GM20000 (cell line): ENCODE data around the gene GAA.

ENCODE experiments used
- DNase-seq: peaks from one replicate; pipeline ENCODE4 v3.0.0; 2012; ENCODE audit warnings: low spot score
- TF ChIP-seq, protein P1 (sequence below): IDR thresholded peaks from 2 replicates; pipeline ENCODE4 v1.5.1; 2012; ENCODE audit warnings: mild to moderate bottlenecking, control low read depth; ENCODE audit errors: extremely low read depth, missing control alignments

The GAA gene

GRCh38 chr17:80095038-80095843 is 6.1 kb upstream of the GAA start:
- TF ChIP-seq, protein P1, sequence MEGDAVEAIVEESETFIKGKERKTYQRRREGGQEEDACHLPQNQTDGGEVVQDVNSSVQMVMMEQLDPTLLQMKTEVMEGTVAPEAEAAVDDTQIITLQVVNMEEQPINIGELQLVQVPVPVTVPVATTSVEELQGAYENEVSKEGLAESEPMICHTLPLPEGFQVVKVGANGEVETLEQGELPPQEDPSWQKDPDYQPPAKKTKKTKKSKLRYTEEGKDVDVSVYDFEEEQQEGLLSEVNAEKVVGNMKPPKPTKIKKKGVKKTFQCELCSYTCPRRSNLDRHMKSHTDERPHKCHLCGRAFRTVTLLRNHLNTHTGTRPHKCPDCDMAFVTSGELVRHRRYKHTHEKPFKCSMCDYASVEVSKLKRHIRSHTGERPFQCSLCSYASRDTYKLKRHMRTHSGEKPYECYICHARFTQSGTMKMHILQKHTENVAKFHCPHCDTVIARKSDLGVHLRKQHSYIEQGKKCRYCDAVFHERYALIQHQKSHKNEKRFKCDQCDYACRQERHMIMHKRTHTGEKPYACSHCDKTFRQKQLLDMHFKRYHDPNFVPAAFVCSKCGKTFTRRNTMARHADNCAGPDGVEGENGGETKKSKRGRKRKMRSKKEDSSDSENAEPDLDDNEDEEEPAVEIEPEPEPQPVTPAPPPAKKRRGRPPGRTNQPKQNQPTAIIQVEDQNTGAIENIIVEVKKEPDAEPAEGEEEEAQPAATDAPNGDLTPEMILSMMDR, result no peak

DNA sequence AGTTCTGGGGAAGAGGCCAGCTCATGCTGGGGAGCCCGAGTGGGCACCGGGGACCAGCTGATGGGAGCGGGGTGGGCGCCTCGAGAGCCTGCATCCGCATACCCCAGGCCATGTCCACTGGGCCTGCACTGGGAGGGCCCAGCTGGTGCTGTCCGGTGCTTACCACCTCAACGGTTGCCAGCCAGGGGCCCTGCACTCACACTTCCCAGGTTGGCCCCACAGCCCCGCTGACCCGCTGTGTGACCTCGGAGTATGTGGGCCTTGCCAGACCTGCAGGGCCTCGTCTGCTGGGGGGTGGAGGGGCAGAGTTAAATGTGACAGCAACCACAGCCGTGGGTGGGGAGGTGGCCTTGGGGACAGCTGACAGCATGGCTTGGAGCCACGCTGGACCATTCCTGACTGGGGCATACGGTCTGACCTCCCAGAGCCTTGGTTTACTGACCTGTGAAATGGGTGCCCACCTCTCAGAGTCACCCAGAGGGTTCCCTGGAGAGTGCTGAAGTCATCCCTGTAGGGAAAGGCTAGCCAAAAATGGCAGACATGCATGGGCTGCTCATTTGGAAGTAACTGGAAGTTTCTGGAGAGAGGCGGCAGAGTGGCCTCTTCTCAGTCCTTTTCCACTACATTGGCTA is 5.4 kb upstream of the GAA start:
- DNase-seq, result no peak

More at GRCh38 chr17:80095038-80095843, 6.1 kb upstream of the GAA start:
- no peak for DNase-seq

DNA sequence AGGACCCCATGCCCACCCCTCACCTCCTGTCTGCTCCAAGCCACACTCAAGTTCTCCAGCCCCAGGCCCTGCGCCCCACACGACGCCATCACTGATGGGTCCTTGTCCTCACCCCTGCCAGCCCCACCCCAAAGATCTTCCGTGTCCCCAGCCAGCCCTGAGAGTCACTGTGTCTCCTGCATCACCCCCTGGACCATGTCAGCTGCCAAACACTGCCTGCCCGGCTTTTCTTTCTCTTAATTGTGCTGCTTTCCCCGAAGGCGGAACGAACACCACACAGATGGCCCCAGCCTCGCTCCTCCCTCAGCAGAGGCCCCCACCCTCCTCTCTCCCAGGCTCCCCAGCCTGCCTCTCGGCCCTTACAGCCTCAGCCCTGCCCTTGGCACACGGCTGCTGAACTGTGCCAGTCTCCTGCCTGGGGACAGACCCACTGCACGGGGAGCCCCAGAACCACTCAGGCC is 4.8 kb upstream of the GAA start:
- DNase-seq, result no peak
- TF ChIP-seq, protein P1, result no peak

More for the DNA sequence above, 5.4 kb upstream of the GAA start:
- TF ChIP-seq, protein P1, result no peak

DNA sequence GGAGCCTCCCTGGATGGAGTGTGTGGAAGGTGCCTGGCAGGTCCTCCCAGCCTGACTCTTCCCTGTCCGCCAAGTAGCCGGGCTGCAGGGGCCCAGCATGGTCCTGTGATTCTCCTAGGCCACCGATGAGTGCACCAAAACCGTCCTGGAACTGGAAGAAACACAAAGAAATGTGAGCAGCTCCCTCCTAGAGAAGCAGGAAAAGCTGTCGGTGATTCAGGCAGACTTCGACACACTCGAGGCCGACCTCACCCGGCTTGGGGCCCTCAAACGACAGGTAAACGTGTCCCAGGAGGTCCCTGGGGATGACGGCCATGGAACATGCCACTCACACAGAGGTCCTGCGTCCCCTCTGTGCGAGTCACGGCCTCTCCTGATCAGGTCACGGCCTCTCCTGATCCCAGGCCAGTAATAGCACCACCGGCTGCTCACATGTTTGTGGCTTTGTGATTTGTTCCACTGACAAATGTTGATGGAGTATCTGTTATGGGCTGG is 4.2 kb upstream of the GAA start:
- DNase-seq, result no peak
- TF ChIP-seq, protein P1, result no peak

DNA sequence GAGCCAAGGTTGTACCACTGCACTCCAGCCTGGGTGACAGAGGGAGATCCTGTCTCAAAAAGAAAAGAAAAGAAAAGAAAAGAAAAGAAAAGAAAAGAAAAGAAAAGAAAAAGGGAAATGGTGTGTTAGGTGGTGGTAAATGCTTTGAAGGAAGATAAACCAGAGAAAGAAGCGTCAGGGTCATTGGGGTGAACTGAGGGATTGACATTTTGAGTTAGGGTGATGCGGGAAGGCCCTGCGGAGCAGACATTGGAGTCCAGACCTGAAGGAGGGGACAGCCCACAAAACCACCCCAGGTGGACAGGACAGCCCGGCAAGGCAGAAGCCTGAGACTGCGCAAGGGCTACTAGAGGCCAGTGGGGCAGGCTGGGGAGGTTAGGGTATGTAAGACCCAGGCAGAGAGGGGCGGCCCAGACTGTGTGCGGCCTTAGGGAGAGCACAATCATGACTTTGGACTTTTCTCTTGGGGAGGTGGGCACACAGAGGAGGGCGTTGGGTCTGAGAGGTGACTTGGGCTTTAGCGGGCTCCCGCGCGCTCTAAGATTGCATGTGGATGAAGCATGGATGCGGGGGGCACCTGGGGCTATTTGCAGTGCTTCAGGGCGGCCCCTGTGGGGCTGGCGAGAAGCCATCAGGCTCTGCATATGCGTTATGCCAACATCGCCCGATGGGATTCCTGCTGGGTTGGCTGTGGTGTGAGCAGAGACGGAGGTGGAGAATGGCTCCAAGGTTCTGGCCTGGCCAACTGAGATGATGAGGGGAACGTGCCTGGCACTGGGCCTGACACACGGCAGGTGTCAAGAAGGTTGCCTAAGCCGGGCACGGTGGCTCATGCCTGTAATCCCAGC is 3.3 kb upstream of the GAA start:
- no peak for DNase-seq
- TF ChIP-seq, protein P1, result no peak

DNA sequence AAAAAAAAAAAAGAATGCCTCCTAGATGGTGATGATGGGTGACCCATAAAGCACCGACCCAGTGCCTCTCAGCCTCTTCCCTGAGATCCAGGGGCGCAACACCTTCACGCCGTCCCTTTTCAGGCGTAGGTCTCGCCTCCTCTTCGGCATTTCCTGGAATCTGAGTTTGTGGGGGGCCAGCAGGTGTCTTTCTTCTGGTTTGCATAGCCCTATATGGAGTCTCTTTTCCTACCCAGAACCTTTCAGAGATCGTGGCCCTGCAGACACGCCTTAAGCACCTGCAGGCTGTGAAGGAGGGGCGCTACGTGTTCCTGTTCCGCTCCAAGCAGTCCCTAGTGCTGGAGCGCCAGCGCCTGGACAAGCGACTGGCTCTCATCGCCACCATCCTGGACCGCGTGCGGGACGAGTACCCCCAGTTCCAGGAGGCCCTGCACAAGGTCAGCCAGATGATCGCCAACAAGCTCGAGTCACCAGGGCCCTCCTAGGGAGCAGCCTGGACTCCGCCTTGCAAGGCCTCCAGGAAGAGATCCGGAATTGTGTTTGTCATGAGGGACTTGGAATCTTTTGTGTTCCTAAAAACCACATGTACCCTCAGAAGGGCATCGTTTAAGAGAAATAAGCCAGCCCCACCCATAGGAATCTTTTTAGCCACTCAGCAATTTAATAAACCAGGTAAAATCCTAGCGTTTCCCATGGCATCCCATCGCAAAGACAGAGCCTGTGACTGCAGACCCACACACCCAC is 1.9 kb upstream of the GAA start:
- DNase-seq, result no peak
- TF ChIP-seq, protein P1, result no peak
